ENCODE data around the gene CIRBP.
"Not testable (repeated sequence)": the region's sequence is repeated elsewhere in the genome, so short reads cannot be mapped to it uniquely, and the experiment has no call there.

Gene CIRBP

GRCh38 chr19:1308718-1309117, 39.6 kb downstream of the CIRBP start:
- no peak for DNase-seq (ENCODE audit: low read depth in 2 of 3, low spot score in 2 of 3)

GRCh38 chr19:1309977-1310852, 41.1 kb downstream of the CIRBP start:
- DNase-seq (ENCODE audit: low read depth in 2 of 3, low spot score in 2 of 3): no peak

- no peak for DNase-seq (ENCODE audit: low read depth in 2 of 3, low spot score in 2 of 3)
Observed at GRCh38 chr19:1310853-1311180, 41.7 kb downstream of the CIRBP start.

GRCh38 chr19:1311543-1312091, 42.5 kb downstream of the CIRBP start:
- no peak for DNase-seq (ENCODE audit: low read depth in 2 of 3, low spot score in 2 of 3)

GRCh38 chr19:1312767-1313694, 43.9 kb downstream of the CIRBP start:
- DNase-seq (ENCODE audit: low read depth in 2 of 3, low spot score in 2 of 3): no peak

- DNase-seq (ENCODE audit: low read depth in 2 of 3, low spot score in 2 of 3): no peak
Observed at GRCh38 chr19:1313695-1314613, 44.8 kb downstream of the CIRBP start.

GRCh38 chr19:1315470-1316166, 46.5 kb downstream of the CIRBP start:
- no peak for DNase-seq (ENCODE audit: low read depth in 2 of 3, low spot score in 2 of 3)

GRCh38 chr19:1316466-1316865, 47.3 kb downstream of the CIRBP start:
- no peak for DNase-seq (ENCODE audit: low read depth in 2 of 3, low spot score in 2 of 3)

GRCh38 chr19:1317274-1318003, 48.3 kb downstream of the CIRBP start:
- DNase-seq (ENCODE audit: low read depth in 2 of 3, low spot score in 2 of 3): no peak

- no peak for DNase-seq (ENCODE audit: low read depth in 2 of 3, low spot score in 2 of 3)
Observed at GRCh38 chr19:1318678-1319471, 49.7 kb downstream of the CIRBP start.

GRCh38 chr19:1320282-1320650, 51.1 kb downstream of the CIRBP start:
- DNase-seq (ENCODE audit: low read depth in 2 of 3, low spot score in 2 of 3): not testable (repeated sequence)

- no peak for DNase-seq (ENCODE audit: low read depth in 2 of 3, low spot score in 2 of 3)
Observed at GRCh38 chr19:1321539-1321938, 52.4 kb downstream of the CIRBP start.

GRCh38 chr19:1322198-1322981, 53.3 kb downstream of the CIRBP start:
- DNase-seq (ENCODE audit: low read depth in 2 of 3, low spot score in 2 of 3): no peak

- no peak for DNase-seq (ENCODE audit: low read depth in 2 of 3, low spot score in 2 of 3)
Observed at GRCh38 chr19:1324249-1324805, 55.2 kb downstream of the CIRBP start.
